Prostate gland (tissue), 2 donors: Measurements from ENCODE around the gene EFCAB8. TPM values are rescaled to one million over a fixed set of nuclear protein-coding genes. Genes with fewer than 3 reads are reported as not detected.

Experiments
- DNase-seq: peaks from one replicate; pipeline ENCODE4 v3.0.0-alpha.2; 2019; ENCODE audit warnings: low spot score
- H3K27ac ChIP-seq, 2 donors: fragments of 200-600 bp; sonication (generic); 2 replicates each; pipeline ENCODE4 v1.5.1; 2017 to 2019
- H3K27me3 ChIP-seq: fragments of 200-600 bp; sonication (generic); replicated peaks from 2 replicates; pipeline ENCODE4 v1.5.1; 2019; ENCODE audit not compliant: insufficient read depth
- H3K36me3 ChIP-seq, 2 donors: fragments of 200-600 bp; sonication (generic); 1 replicate in 1 of 2; 2 replicates in 1 of 2; pipeline versions ENCODE4 v1.5.1 to v1.8.1; 2017 to 2019
- H3K4me1 ChIP-seq: fragments of 200-600 bp; sonication (generic); replicated peaks from 2 replicates; pipeline ENCODE4 v1.5.1; 2019
- H3K4me3 ChIP-seq, 2 donors: fragments of 200-600 bp; sonication (generic); 2 replicates each; pipeline ENCODE4 v1.5.1; 2017 to 2019
- H3K9me3 ChIP-seq: fragments of 200-600 bp; sonication (generic); 2 replicates; pipeline ENCODE4 v1.5.1; 2017
- POLR2A ChIP-seq: fragments of 450-650 bp; IDR thresholded peaks from one replicate; pipeline ENCODE4 v1.6.1; 2016; ENCODE audit warnings: antibody characterized with exemption, mild to moderate bottlenecking
- POLR2AphosphoS5 ChIP-seq: sonication (generic); formaldehyde crosslinking; IDR thresholded peaks from one replicate; pipeline ENCODE4 v1.6.1; 2017; ENCODE audit warnings: antibody characterized with exemption
- WGBS: methylation state at CpG from one replicate; pipeline ENCODE4 v1.1.5; 2018; 5-methylcytosine and 5-hydroxymethylcytosine counted together
- intact Hi-C: fragments of 100-400 bp; cut with DNase I; formaldehyde crosslinking; loops from one replicate; pipeline ENCODE4 v1.14.2; 2022
- total RNA-seq, 2 donors: library from RNA; depleted of rRNA; stranded (reverse); fragments of >200 nt; gene quantifications; one replicate each; pipeline ENCODE4 v1.1.0, GENCODE V29; 2016
- TF ChIP-seq, protein P1 (sequence below), 4 experiments: fragments of 200-600 bp in 2 of 4; fragments of 450-650 bp in 2 of 4; sonication (generic) in 2 of 4; IDR thresholded peaks; 1 replicate in 3 of 4; 2 replicates in 1 of 4; pipeline ENCODE4 v1.5.1; 2016 to 2019; ENCODE audit warnings: antibody characterized with exemption in 4 of 4, mild to moderate bottlenecking in 2 of 4, moderate library complexity in 2 of 4

EFCAB8 gene
- total RNA-seq, 2 donors from 2014 or later: 0.87 to 1.8 TPM

DNA sequence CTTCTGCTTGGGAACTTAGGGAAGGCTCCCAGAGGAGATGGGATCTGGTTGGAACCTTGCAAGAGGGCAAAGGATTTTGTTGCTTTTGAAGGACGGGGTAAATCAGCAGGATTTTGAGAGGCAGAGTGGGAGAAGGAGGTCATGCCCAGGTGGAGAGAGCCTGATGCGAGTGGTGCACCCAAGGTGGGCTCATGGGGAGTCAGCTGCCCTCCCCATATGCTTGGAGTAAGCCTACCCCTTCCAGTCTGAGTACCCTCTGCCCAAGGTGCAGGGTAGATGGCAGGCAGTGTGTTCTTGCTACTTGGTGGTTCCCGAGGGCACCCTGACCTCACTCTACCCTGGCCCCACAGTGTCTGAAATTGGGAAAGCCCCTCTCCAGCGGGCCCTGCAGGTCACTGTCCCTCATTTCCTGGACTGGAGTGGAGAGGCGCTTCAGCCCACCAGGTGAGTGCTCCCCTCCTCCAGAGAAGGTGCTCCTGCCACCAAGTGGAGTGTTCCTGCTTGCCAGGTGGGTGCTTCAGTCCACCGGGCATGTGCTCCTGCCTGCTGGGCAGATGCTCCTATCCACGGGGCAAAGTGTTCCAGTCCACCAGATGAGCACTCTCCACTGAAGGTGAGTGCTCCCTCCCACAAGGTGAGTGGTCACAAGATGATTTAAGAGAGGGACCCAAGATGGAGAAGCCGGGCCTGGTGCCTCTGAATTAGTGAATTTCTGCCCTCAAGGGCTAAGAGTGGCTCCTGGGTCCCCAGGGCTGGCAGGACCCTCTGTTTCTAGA lies 152.1 kb downstream of the EFCAB8 start:
- no peak overlapping the region for H3K4me3 ChIP-seq
- H3K4me1 ChIP-seq: peaks cover 4% of the 10 kb centered on the region
- H3K27me3 ChIP-seq: no peaks in the 10 kb centered on the region
- no peak overlapping the region for H3K27ac ChIP-seq
- TF ChIP-seq POLR2A (no peak), POLR2AphosphoS5 (no peak)
- TF ChIP-seq, protein P1, sequence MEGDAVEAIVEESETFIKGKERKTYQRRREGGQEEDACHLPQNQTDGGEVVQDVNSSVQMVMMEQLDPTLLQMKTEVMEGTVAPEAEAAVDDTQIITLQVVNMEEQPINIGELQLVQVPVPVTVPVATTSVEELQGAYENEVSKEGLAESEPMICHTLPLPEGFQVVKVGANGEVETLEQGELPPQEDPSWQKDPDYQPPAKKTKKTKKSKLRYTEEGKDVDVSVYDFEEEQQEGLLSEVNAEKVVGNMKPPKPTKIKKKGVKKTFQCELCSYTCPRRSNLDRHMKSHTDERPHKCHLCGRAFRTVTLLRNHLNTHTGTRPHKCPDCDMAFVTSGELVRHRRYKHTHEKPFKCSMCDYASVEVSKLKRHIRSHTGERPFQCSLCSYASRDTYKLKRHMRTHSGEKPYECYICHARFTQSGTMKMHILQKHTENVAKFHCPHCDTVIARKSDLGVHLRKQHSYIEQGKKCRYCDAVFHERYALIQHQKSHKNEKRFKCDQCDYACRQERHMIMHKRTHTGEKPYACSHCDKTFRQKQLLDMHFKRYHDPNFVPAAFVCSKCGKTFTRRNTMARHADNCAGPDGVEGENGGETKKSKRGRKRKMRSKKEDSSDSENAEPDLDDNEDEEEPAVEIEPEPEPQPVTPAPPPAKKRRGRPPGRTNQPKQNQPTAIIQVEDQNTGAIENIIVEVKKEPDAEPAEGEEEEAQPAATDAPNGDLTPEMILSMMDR (IDR thresholded peaks at IDR 0.05): no peak
- H3K9me3 ChIP-seq: no peaks in the 10 kb centered on the region
- DNase-seq: no peak
- H3K36me3 ChIP-seq: no peaks in the 10 kb centered on the region
- 88% methylated on average over 7 of the region's 8 CpGs for WGBS
- intact Hi-C loops: no loop called here

Other genes with a start within 250 kb of the EFCAB8 start
- under 1 TPM; 0.14 to 0.51 TPM for gene C20orf203, start 185.0 kb upstream of the EFCAB8 start, total RNA-seq
- 10 to 100 TPM; 26.3 to 48.3 TPM for gene COMMD7, start 115.5 kb upstream of the EFCAB8 start, total RNA-seq
- 10 to 100 TPM in 1 of 2 donors, under 1 TPM in 1; 0.41 to 11.5 TPM for gene DNMT3B, start 96.5 kb upstream of the EFCAB8 start, total RNA-seq
- 100 to 1,000 TPM in 1 of 2 donors, 10 to 100 TPM in 1; 65.4 to 136 TPM for gene MAPRE1, start 39.0 kb upstream of the EFCAB8 start, total RNA-seq
- gene SUN5, start 145.5 kb downstream of the EFCAB8 start, total RNA-seq: 1 to 10 TPM in 1 of 2 donors, not detected in 1; 4.7 TPM
- gene BPIFB2, start 148.8 kb downstream of the EFCAB8 start, total RNA-seq: 1 to 10 TPM in 1 of 2 donors, not detected in 1; 5.1 TPM
- gene BPIFB6, start 172.7 kb downstream of the EFCAB8 start, total RNA-seq: not detected
- gene BPIFB3, start 195.0 kb downstream of the EFCAB8 start, total RNA-seq: not detected
- gene BPIFB4, start 220.7 kb downstream of the EFCAB8 start, total RNA-seq: 1 to 10 TPM in 1 of 2 donors, not detected in 1; 1.1 TPM